GM21528 (cell line): ENCODE data around the gene NTM.

ENCODE experiments used
- ATAC-seq: cut with Tn5 transposase; IDR thresholded peaks from one replicate; pipeline ENCODE4 v1.9.1; 2021; ENCODE audit warnings: mild to moderate bottlenecking, moderate library complexity; ENCODE audit not compliant: unreplicated experiment, low FRiP score

Gene NTM

GRCh38 chr11:131662317-131662972 lies 292.0 kb downstream of the NTM start:
- no peak for ATAC-seq

GRCh38 chr11:131662993-131663392 lies 292.6 kb downstream of the NTM start:
- no peak for ATAC-seq

- no peak for ATAC-seq
Observed at GRCh38 chr11:131663405-131664200, 293.2 kb downstream of the NTM start.

GRCh38 chr11:131664293-131664692 lies 293.9 kb downstream of the NTM start:
- no peak for ATAC-seq

GRCh38 chr11:131664816-131665215 lies 294.4 kb downstream of the NTM start:
- ATAC-seq, result no peak

- no peak for ATAC-seq
Observed at GRCh38 chr11:131665344-131665968, 295.0 kb downstream of the NTM start.

GRCh38 chr11:131666006-131666405 lies 295.6 kb downstream of the NTM start:
- ATAC-seq, result no peak

GRCh38 chr11:131666617-131667016 lies 296.2 kb downstream of the NTM start:
- no peak for ATAC-seq

- no peak for ATAC-seq
Observed at GRCh38 chr11:131667566-131667965, 297.2 kb downstream of the NTM start.

- peak; percentile 78 for ATAC-seq
Observed at GRCh38 chr11:131668500-131669400, 298.3 kb downstream of the NTM start.

GRCh38 chr11:131669401-131669780 lies 299.0 kb downstream of the NTM start:
- no peak for ATAC-seq

GRCh38 chr11:131670876-131671275 lies 300.5 kb downstream of the NTM start:
- no peak for ATAC-seq

- no peak for ATAC-seq
Observed at GRCh38 chr11:131671320-131671719, 300.9 kb downstream of the NTM start.

- no peak for ATAC-seq
Observed at GRCh38 chr11:131671734-131672133, 301.3 kb downstream of the NTM start.

- ATAC-seq, result no peak
Observed at GRCh38 chr11:131672191-131672590, 301.8 kb downstream of the NTM start.

GRCh38 chr11:131674051-131674755 lies 303.8 kb downstream of the NTM start:
- peak; percentile 83 for ATAC-seq

- no peak for ATAC-seq
Observed at GRCh38 chr11:131675121-131675888, 304.9 kb downstream of the NTM start.

- no peak for ATAC-seq
Observed at GRCh38 chr11:131677828-131678470, 307.5 kb downstream of the NTM start.
